Measurements from ENCODE around the gene WASF2.
"Not testable (repeated sequence)": the region's sequence is repeated elsewhere in the genome, so short reads cannot be mapped to it uniquely, and the experiment has no call there.

GRCh38 chr1:27538305-27538676 lies 48.3 kb upstream of the WASF2 start:
- TF ChIP-seq CTCF, POLR2A (IDR thresholded peaks at IDR 0.05): not testable (repeated sequence)
